ENCODE data around the gene SLC25A51. TPM values are rescaled to one million over a fixed set of nuclear protein-coding genes. Genes with fewer than 3 reads are reported as not detected.

The SLC25A51 gene
- total RNA-seq, 1 donor from 2014 or later = 5.9 TPM

- H3K27ac ChIP-seq = peak overlapping the region; percentile 55 to 56
- no peaks in the 10 kb centered on the region for H3K36me3 ChIP-seq
- no peak for DNase-seq (ENCODE audit: low spot score in 2 of 2)
- intact Hi-C loops (cut with DNase I) = no loop called here
- H3K27me3 ChIP-seq = no peaks in the 10 kb centered on the region
- no peaks in the 10 kb centered on the region for H3K9me3 ChIP-seq
- TF ChIP-seq, protein P1, sequence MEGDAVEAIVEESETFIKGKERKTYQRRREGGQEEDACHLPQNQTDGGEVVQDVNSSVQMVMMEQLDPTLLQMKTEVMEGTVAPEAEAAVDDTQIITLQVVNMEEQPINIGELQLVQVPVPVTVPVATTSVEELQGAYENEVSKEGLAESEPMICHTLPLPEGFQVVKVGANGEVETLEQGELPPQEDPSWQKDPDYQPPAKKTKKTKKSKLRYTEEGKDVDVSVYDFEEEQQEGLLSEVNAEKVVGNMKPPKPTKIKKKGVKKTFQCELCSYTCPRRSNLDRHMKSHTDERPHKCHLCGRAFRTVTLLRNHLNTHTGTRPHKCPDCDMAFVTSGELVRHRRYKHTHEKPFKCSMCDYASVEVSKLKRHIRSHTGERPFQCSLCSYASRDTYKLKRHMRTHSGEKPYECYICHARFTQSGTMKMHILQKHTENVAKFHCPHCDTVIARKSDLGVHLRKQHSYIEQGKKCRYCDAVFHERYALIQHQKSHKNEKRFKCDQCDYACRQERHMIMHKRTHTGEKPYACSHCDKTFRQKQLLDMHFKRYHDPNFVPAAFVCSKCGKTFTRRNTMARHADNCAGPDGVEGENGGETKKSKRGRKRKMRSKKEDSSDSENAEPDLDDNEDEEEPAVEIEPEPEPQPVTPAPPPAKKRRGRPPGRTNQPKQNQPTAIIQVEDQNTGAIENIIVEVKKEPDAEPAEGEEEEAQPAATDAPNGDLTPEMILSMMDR (IDR thresholded peaks at IDR 0.05) = no peak
- peaks cover 6 to 12% of the 10 kb centered on the region in 2 donors for H3K4me1 ChIP-seq
- H3K4me3 ChIP-seq = no peak overlapping the region
These were observed 32.4 kb upstream of the SLC25A51 start for GRCh38 chr9:37936376-37936775.

- TF ChIP-seq, protein P1 (IDR thresholded peaks at IDR 0.05) = no peak
- Histone ChIP-seq H3K4me3 (no peak overlapping the region), H3K27ac (no peak overlapping the region), H3K27me3 (no peaks in the 10 kb centered on the region), H3K36me3 (no peaks in the 10 kb centered on the region), H3K9me3 (no peaks in the 10 kb centered on the region), H3K4me1 (peaks cover 6 to 12% of the 10 kb centered on the region in 2 donors)
- DNase-seq (ENCODE audit: low spot score in 2 of 2) = no peak
- intact Hi-C loops (cut with DNase I) = no loop called here
These were observed 31.2 kb upstream of the SLC25A51 start for GRCh38 chr9:37935096-37935495.

DNA sequence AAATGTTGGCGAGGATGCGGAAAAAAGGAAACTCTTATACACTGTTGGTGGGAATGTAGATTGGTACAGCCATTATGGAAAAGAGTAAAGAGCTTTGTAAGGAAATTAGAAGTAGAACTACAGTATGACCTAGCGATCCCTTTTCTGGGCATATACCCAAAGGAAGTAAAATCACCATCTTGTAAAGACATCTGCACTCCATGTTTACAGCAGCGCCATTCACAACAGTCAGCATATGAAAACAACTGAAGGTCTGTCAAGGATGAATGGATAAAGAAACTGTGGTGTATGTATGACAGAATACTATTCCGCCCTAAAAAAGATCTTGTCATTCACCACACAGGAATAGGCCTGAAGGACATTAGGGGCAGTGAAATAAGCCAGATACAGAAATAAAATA lies 27.7 kb upstream of the SLC25A51 start:
- no peaks in the 10 kb centered on the region for H3K27me3 ChIP-seq
- TF ChIP-seq, protein P1 (IDR thresholded peaks at IDR 0.05) = no peak
- H3K4me3 ChIP-seq = no peak overlapping the region
- H3K27ac ChIP-seq = no peak overlapping the region
- intact Hi-C loops (cut with DNase I) = no loop called here
- no peaks in the 10 kb centered on the region for H3K9me3 ChIP-seq
- no peak for DNase-seq (ENCODE audit: low spot score in 2 of 2)
- H3K4me1 ChIP-seq = peaks cover 0 to 2% of the 10 kb centered on the region in 2 donors
- no peaks in the 10 kb centered on the region for H3K36me3 ChIP-seq

- H3K4me1 ChIP-seq = peaks cover 0 to 2% of the 10 kb centered on the region in 2 donors
These were observed 25.5 kb upstream of the SLC25A51 start for GRCh38 chr9:37929441-37929895.

DNA sequence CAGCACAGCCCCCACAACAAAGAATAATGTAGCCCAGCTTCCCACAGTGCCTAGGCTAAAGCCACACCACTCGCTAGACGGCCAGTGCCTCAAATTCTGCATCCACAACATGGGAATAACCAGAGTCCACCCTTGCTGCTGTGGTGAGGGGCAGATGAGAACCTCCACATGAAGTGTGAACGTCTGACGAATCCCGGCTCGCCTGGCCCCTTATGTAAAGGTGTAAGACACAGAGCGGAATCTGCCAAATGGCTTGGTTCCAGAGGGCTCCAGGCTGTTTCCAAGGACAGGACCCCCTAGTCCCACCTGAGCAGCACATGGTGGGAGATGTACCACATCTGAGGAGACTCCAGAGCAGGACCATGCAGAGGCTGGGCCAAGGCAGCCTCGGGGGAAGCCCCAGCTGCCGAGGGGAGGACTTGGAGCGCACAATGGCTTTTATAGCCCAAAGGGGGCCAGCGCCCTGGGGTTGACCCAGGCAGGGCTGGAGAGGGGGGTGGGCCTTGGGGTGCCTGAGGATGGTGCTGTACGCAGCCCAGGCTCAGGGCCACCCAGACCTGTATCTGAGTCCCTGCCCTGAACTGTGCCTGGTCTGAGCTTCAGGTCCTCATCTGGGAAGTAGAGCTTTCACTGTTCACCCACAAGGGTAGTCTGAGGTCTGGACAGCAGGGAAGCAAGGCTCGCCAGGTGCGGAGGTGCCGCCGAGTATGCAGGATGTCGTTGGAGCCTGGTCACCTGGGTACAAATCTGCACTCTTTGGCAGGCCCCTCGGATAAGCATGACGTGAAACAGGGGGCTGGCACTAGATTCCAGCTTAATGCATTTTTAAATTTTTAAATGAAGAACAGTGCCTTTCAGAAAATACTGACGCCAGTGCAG lies 24.9 kb upstream of the SLC25A51 start:
- Histone ChIP-seq H3K4me1 (peaks cover 0 to 2% of the 10 kb centered on the region in 2 donors), H3K36me3 (no peaks in the 10 kb centered on the region), H3K27me3 (no peaks in the 10 kb centered on the region), H3K4me3 (no peak overlapping the region), H3K27ac (no peak overlapping the region), H3K9me3 (no peaks in the 10 kb centered on the region)
- intact Hi-C loops (cut with DNase I) = no loop called here
- TF ChIP-seq, protein P1 (IDR thresholded peaks at IDR 0.05) = no peak
- DNase-seq (ENCODE audit: low spot score in 2 of 2) = no peak

More at GRCh38 chr9:37929441-37929895, 25.5 kb upstream of the SLC25A51 start:
- Histone ChIP-seq H3K27me3 (no peaks in the 10 kb centered on the region), H3K36me3 (no peaks in the 10 kb centered on the region), H3K27ac (no peak overlapping the region), H3K4me3 (no peak overlapping the region), H3K9me3 (no peaks in the 10 kb centered on the region)
- no peak for DNase-seq (ENCODE audit: low spot score in 2 of 2)
- TF ChIP-seq, protein P1 (IDR thresholded peaks at IDR 0.05) = no peak
- intact Hi-C loops (cut with DNase I) = no loop called here
